ENCODE results near the gene CRYGA.

DNA sequence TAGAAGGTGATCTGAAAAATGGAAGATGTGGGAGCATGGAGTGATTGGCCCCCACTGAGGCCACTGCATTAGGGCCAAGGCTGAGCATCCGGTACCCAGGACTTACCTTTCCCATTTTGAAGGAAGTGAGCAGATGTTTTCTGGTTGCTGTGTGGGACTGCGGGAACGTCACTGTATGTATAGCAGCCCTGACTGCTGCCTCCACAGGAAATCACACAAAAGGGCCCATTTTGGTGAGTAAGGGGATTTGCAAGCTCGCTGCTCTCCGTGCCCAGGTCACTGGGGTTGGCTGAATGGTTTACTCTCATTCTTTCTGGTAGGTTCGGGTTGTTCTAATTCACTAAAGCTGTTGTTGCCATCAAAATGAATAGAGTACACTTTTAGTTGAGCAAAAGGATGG lies 17.4 kb downstream of the CRYGA start, which contains the start of gene CRYGB:
- TF ChIP-seq, protein P1, sequence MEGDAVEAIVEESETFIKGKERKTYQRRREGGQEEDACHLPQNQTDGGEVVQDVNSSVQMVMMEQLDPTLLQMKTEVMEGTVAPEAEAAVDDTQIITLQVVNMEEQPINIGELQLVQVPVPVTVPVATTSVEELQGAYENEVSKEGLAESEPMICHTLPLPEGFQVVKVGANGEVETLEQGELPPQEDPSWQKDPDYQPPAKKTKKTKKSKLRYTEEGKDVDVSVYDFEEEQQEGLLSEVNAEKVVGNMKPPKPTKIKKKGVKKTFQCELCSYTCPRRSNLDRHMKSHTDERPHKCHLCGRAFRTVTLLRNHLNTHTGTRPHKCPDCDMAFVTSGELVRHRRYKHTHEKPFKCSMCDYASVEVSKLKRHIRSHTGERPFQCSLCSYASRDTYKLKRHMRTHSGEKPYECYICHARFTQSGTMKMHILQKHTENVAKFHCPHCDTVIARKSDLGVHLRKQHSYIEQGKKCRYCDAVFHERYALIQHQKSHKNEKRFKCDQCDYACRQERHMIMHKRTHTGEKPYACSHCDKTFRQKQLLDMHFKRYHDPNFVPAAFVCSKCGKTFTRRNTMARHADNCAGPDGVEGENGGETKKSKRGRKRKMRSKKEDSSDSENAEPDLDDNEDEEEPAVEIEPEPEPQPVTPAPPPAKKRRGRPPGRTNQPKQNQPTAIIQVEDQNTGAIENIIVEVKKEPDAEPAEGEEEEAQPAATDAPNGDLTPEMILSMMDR (IDR thresholded peaks at IDR 0.05): no peak
- TF ChIP-seq EZH2 (IDR thresholded peaks at IDR 0.05): no peak
- TF ChIP-seq EZH2phosphoT487 (IDR thresholded peaks at IDR 0.05): no peak

Data from neural progenitor cell (in vitro differentiated cells).